ENCODE results near the gene CUEDC1. TPM values are rescaled to one million over a fixed set of nuclear protein-coding genes. Genes with fewer than 3 reads are reported as not detected.

Gene CUEDC1
- total RNA-seq, 2 donors from 2014 or later = 33.0 to 44.9 TPM

DNA sequence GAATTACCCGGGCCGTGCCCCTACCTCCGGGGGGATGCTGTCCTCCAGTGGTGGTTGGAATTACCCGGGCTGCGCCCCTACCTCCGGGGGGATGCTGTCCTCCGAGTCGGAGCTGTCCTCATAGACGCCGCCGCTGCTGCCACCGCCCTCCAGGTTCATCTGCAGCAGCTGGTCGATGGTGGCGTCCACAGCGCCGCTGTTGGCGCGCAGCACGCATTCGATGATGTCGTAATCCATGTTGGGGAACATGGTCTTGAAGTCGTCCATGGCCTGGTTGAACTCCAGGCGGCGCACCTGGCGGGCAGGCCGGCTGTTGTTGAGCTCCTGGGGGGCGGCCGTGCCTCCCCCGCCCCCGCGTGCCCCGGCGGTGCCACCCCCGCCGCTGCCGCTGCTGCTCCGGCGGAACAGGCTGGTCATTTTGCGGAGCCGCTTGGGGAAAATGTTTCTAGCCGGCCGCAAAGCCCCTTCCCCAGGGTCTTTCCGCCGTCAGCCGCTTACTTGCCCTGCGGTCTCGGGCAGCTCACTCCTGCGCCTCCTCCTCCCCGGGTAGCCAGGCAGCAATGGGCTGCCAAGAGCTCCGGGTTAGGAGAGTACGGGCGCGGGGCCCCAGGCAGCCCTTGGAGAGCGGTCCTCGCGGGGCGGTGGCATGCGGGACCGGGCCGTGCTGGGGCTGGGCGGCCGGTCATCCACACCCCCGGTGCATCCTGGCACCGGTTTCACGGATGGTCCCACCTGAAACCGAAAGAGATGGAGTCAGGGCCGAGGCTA lies 69.9 kb downstream of the CUEDC1 start:
- Histone ChIP-seq H3K36me3 (no peaks in the 10 kb centered on the region), H3K27ac (no peak overlapping the region), H3K9me3 (no peaks in the 10 kb centered on the region), H3K4me3 (no peak overlapping the region), H3K27me3 (replicated peaks; ENCODE audit: insufficient read depth) (no peaks in the 10 kb centered on the region), H3K4me1 (replicated peaks) (peaks cover 8% of the 10 kb centered on the region)
- no peak for DNase-seq (ENCODE audit: low spot score)
- intact Hi-C loops (cut with DNase I) = no loop called here
- TF ChIP-seq, protein P1, sequence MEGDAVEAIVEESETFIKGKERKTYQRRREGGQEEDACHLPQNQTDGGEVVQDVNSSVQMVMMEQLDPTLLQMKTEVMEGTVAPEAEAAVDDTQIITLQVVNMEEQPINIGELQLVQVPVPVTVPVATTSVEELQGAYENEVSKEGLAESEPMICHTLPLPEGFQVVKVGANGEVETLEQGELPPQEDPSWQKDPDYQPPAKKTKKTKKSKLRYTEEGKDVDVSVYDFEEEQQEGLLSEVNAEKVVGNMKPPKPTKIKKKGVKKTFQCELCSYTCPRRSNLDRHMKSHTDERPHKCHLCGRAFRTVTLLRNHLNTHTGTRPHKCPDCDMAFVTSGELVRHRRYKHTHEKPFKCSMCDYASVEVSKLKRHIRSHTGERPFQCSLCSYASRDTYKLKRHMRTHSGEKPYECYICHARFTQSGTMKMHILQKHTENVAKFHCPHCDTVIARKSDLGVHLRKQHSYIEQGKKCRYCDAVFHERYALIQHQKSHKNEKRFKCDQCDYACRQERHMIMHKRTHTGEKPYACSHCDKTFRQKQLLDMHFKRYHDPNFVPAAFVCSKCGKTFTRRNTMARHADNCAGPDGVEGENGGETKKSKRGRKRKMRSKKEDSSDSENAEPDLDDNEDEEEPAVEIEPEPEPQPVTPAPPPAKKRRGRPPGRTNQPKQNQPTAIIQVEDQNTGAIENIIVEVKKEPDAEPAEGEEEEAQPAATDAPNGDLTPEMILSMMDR (IDR thresholded peaks at IDR 0.05) = no peak
- no peak for TF ChIP-seq POLR2A (IDR thresholded peaks at IDR 0.05)
- TF ChIP-seq POLR2AphosphoS5 (IDR thresholded peaks at IDR 0.05) = no peak
- WGBS = 89% methylated on average over 66 of the region's 67 CpGs

DNA sequence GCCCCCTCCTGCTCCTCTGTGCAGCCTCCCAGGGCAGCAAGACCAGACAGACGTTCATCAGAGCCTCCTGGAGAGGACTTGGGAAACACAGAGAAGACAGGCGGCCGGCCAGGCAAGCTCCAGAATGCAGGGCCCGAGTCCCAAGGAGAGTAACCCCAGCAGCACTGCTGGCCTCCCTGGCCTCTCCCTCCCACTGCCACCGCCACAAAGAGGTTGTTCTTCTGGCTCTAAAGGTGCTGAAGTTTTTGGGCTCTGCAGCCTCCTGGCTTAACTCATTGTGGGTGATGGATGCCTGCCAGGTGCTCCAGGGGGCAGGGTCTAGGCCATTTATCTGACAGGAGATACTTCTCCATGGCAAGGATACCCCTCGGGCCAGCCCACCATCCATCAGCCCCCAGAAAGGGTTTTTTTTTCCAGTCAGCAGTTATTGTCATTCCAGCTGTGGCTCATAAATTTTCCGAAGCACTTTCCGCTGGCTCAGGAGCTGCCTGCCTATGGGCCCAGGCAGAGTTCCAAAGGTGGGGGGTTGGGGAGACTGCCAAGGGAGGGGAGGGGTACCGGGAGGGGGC lies 73.3 kb downstream of the CUEDC1 start:
- H3K27me3 ChIP-seq (replicated peaks; ENCODE audit: insufficient read depth) = no peaks in the 10 kb centered on the region
- WGBS = 21% methylated on average over 9 of the region's 9 CpGs
- intact Hi-C loops (cut with DNase I) = no loop called here
- no peak overlapping the region for H3K4me3 ChIP-seq
- TF ChIP-seq POLR2A (IDR thresholded peaks at IDR 0.05) = no peak
- TF ChIP-seq POLR2AphosphoS5 (IDR thresholded peaks at IDR 0.05) = no peak
- TF ChIP-seq, protein P1 (IDR thresholded peaks at IDR 0.05) = no peak
- H3K9me3 ChIP-seq = no peaks in the 10 kb centered on the region
- H3K36me3 ChIP-seq = no peaks in the 10 kb centered on the region
- H3K4me1 ChIP-seq (replicated peaks) = peaks cover 10% of the 10 kb centered on the region
- DNase-seq (ENCODE audit: low spot score) = no peak
- peak overlapping the region; percentile 59 to 66 for H3K27ac ChIP-seq

DNA sequence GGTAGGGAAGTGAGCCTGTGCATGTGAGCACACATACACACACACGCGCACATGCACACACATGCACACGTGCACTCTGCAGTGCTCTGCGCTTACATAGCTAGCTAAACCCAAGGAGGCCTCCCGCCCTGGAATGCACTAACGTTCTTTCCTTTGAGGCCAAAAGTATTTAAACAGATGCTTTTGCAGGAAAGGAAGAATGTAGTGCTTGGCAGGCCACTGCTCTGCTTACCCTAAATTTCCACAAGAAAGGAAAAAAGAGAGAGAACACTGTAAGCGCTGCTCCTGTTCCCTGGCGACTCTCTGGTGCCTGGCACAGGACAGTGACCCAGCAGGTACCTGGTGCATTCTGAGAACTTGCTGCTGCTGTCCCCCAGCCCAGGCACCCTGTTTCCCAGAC lies 74.1 kb downstream of the CUEDC1 start:
- no peaks in the 10 kb centered on the region for H3K9me3 ChIP-seq
- H3K27me3 ChIP-seq (replicated peaks; ENCODE audit: insufficient read depth) = no peaks in the 10 kb centered on the region
- DNase-seq (ENCODE audit: low spot score) = no peak
- WGBS = 29% methylated on average over 8 of the region's 8 CpGs
- TF ChIP-seq, protein P1 (IDR thresholded peaks at IDR 0.05) = no peak
- peak overlapping the region; percentile 59 to 66 for H3K27ac ChIP-seq
- no peak overlapping the region for H3K4me3 ChIP-seq
- peaks cover 10% of the 10 kb centered on the region for H3K4me1 ChIP-seq (replicated peaks)
- intact Hi-C loops (cut with DNase I) = no loop called here
- H3K36me3 ChIP-seq = peaks cover 0 to 4% of the 10 kb centered on the region in 2 donors

DNA sequence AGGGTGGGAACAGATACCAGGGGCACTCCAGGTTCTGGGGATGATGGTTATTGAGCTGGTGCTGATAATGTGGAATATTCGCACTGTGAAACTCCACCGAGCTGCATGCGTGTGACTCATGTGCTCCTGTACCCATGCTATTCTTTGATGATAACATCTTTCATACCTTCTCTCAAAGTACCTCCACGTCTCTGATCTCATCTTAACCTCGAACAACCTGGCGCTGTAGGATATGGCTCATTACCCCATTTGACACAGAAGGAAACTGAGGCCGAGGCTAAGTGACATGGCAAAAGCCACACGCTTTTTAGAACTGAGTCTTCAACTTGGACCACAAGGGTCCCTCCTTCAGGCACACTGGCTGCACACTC lies 75.1 kb downstream of the CUEDC1 start:
- peak overlapping the region; percentile 55 to 66 for H3K27ac ChIP-seq
- intact Hi-C loops (cut with DNase I) = no loop called here
- TF ChIP-seq POLR2AphosphoS5 (IDR thresholded peaks at IDR 0.05) (no peak), POLR2A (IDR thresholded peaks at IDR 0.05) (no peak)
- TF ChIP-seq, protein P1 (IDR thresholded peaks at IDR 0.05) = no peak
- no peak for DNase-seq (ENCODE audit: low spot score)
- peaks cover 17% of the 10 kb centered on the region for H3K4me1 ChIP-seq (replicated peaks)
- no peaks in the 10 kb centered on the region for H3K27me3 ChIP-seq (replicated peaks; ENCODE audit: insufficient read depth)
- no peak overlapping the region for H3K4me3 ChIP-seq
- H3K9me3 ChIP-seq = no peaks in the 10 kb centered on the region
- peaks cover 0 to 4% of the 10 kb centered on the region in 2 donors for H3K36me3 ChIP-seq
- 47% methylated on average over 8 of the region's 8 CpGs for WGBS

Measured in prostate gland (tissue), 2 donors.